Stimulated activated CD8-positive, alpha-beta memory T cell treated with anti-CD3 and anti-CD28 coated beads, Interleukin-4, amount 100 ng/mL, for 24 hours (primary cell): ENCODE results near the gene IL23A.
A peak's percentile ranks its signal among the peaks of the same experiment; 100 is the strongest.
"Not testable (repeated sequence)": the region's sequence is repeated elsewhere in the genome, so short reads cannot be mapped to it uniquely, and the experiment has no call there.

ENCODE experiments used
- DNase-seq: peaks from one replicate; pipeline ENCODE4 v3.0.0-alpha.2; 2020; ENCODE audit warnings: low read depth

Gene IL23A

GRCh38 chr12:56326126-56326525, 12.6 kb upstream of the IL23A start:
- no peak for DNase-seq

- no peak for DNase-seq
Observed at GRCh38 chr12:56326533-56326932, 12.2 kb upstream of the IL23A start.

GRCh38 chr12:56330936-56331490, 7.7 kb upstream of the IL23A start:
- no peak for DNase-seq

- no peak for DNase-seq
Observed at GRCh38 chr12:56332512-56333196, 6.0 kb upstream of the IL23A start.

GRCh38 chr12:56333197-56333678, 5.4 kb upstream of the IL23A start:
- DNase-seq: no peak

DNA sequence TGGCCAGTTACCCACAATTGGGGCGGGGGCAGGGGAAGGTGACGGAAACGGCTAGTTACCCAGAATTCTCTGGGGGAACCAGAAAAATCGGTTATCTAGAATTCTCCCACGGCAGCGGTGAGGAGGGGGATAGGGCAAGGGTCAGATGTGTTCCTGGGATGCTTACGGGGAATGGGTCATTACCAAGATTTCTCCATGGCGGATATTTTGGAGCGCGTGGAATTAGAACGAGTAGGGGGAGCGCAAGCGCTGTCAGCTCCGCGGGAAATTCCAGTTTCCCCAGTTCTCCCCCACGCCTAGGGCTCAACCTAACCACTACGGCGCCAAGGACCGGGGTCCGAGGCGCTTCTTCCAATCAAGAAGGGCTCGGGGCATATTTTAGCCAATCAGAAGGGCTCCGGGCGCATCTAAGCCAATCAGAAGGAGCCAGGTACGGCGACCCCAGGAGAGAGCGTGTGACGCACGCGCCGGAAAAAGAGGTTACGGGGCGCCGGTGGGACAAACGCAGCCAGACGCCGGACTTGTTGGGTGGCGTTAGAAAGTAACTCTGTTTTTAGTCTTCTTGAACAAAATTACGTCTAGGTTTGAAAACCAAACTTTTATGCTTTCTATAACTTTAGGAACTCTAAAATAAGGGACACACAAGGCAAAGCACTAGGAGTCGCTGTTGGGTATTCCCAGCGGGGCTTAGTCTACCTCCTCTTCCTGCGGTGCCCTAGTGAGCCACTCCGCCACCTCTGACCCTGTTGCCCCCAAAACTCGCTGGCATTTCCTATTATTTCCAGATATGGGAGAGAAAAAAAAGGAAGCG, 4.8 kb upstream of the IL23A start, which contains the start of gene PAN2:
TSS of gene PAN2 (minus strand) at position 322 of the 811 bp plus-strand sequence. CDS start 906 bp downstream, outside the sequence.
- DNase-seq: peak; percentile 88

GRCh38 chr12:56334490-56334793, 4.2 kb upstream of the IL23A start:
- DNase-seq: no peak

DNA sequence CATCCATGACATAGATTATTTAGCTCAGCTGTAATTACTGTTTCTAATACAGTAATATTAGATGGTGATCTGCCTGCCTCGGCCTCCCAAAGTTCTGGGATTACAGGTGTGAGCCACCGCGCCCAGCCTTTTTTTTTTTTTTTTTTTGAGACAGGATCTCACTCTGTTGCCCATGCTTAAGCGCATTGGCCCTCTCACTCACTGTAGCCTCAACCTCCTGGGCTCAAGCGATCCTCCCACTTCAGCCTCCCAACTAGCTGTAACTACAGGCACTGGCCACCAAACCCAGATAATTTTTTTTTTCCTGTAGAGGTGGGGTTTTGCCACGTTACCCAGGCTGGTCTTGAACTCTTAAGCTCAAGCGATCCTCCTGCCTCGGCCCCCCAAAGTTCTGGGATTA, 3.2 kb upstream of the IL23A start:
- not testable (repeated sequence) for DNase-seq

DNA sequence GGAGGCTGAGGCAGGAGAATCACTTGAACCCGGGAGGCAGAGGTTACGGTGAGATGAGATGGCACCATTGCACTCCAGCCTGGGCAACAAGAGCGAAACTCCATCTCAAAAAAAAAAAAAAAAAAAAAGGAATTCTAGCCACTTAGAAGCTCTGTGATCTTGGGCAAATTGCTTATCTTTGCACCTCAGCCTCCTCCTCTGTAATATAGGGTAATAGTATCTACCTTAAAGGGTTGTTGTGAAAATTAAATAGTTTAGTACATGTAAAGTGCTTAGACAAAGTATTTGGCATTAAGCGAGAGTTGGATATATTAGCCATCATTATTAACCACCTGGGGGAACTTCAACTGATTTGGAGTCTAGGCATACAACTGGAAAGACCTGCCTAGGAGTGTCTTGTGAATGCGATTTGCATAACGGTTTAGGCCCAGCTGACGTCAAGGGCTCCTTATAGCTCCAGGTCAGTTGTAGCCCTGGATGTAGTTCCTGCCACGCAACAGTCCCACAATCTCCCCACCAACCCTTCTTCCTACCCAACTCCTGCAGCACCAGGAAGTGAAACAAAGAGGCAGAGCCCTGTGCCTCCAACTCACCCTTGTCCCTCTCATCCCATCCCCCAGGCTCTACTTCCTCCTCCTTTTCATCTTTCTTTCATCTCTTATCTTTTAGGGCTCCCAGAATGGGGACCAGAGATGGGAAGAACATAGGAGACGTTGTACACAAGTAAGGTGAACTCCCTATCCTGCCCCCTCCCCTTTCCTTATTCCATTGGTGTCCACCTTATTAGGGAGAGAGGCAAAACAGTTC, 2.1 kb upstream of the IL23A start:
- DNase-seq: no peak

- DNase-seq: no peak
Observed at GRCh38 chr12:56337753-56338251, 882 bp upstream of the IL23A start.

- no peak for DNase-seq
Observed at GRCh38 chr12:56339158-56339422, 406 bp downstream of the IL23A start.

GRCh38 chr12:56341616-56342015, 2.9 kb downstream of the IL23A start:
- no peak for DNase-seq

GRCh38 chr12:56342290-56342689, 3.6 kb downstream of the IL23A start:
- not testable (repeated sequence) for DNase-seq

- DNase-seq: no peak
Observed at GRCh38 chr12:56346675-56347074, 8.0 kb downstream of the IL23A start.

DNA sequence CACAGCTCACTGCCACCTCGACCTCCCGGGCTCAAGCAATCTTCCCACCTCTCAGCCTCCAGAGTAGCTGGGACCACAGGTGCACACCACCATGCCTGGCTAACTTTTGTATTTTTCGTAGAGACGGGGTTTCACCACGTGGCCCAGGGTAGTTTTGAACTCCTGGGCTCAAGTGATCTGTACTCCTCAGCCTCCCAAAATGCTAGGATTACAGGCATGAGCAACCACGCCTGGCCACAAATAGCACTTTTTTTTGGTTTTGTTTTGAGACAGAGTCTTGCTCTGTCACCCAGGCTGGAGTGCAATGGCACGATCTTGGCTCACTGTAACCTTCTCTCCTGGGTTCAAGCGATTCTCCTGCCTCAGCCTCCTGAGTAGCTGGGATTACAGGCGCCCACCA, 8.6 kb downstream of the IL23A start:
- not testable (repeated sequence) for DNase-seq

- no peak for DNase-seq
Observed at GRCh38 chr12:56348776-56349175, 10.1 kb downstream of the IL23A start.

DNA sequence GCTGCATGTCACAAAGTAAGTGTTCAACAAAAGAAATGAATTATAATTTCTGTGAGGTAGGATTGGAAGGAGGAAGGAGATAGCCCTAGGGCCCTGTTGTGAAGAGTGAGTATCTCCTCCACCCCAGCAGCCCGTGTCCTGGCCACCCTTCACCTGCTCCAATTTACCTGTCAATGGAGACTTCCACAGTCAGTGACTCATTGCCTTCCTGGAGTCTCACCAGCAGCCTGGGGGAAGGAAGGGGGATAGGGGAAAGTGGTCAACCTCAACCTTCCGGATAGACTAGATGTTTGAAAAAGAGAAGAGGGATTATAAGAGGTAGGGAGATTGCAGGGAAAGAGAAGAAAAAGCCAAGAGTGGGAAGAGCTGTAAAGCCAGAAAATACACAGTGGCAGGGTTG, 12.0 kb downstream of the IL23A start:
- DNase-seq: no peak

DNA sequence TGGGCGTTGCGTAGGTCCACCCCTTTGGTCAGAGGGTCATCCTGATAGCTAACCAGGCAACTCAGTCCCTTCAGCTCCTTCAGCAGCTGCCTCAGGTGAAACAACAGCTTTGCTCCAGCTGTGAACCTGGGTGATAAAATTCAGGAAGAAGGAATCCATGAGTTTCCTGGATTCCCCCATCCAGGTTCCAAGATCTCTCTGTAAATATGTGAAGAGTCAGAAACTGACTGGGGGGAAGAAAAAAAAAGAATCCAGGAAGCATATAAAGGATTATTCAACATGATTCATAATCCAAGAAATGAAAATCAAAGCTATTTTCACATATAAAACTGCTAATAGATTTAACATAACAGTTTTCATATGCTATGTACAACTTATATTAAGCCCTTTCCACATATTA, 12.6 kb downstream of the IL23A start:
- DNase-seq: no peak

DNA sequence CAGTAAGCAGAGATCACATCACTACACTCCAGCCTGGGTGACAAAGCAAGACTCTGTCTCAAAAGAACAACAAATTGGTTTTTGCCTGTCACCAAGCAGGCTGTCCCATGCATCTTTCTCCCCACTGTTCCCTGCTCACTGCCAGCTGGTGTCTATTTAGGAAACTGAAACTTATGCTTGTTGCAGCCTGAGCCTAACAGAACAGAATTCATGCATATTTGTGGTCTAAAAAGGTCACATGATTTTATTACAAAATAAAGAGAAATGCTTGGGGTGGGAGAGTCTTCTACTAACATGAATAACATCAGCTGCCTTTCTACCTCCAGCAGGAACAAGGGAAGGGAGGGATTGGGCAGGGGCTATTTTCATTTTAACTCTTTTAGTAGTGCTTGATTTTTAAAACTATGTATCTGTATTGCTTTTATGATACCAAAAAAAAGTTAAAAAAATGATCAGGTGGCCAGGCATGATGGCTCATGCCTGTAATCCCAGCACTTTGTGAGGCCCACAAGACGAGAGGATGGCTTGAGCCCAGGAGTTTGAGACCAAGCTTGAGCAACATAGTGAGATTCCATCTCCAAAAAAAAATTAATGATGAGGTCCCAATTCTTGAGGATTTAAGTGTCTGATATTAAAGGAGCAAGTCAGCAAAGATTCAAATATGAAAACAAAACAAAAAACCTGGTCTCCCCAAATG, 20.3 kb downstream of the IL23A start:
- no peak for DNase-seq

- DNase-seq: peak; percentile 99
Observed at GRCh38 chr12:56359851-56360767, 21.4 kb downstream of the IL23A start, which contains the start of gene STAT2. Gene STAT2, minus strand, starts transcription at chr12:56360107. Its CDS starts 3,536 bp downstream, at chr12:56356571.
